HFFc6 (cell line): ENCODE results near the gene KNDC1. TPM values are rescaled to one million over a fixed set of nuclear protein-coding genes. Genes with fewer than 3 reads are reported as not detected.
"Not testable (repeated sequence)": the region's sequence is repeated elsewhere in the genome, so short reads cannot be mapped to it uniquely, and the experiment has no call there.

Experiments
- DNase-seq: peaks from one replicate; pipeline ENCODE4 v3.0.0-alpha.2; 2018
- H3K27ac Mint-ChIP-seq: 2 replicates; pipeline ENCODE4 v1.8.0; 2020; ENCODE audit warnings: mild to moderate bottlenecking, mixed read lengths
- H3K27me3 Mint-ChIP-seq: 2 replicates; pipeline ENCODE4 v1.8.0; 2021; ENCODE audit warnings: mild to moderate bottlenecking, moderate library complexity, mixed read lengths; ENCODE audit not compliant: insufficient read depth
- H3K36me3 Mint-ChIP-seq: 2 replicates; pipeline ENCODE4 v1.8.0; 2021; ENCODE audit warnings: low read depth, mixed read lengths
- H3K4me1 Mint-ChIP-seq: 2 replicates; pipeline ENCODE4 v1.8.0; 2020; ENCODE audit warnings: low read depth, mixed read lengths
- H3K4me3 Mint-ChIP-seq: 2 replicates; pipeline ENCODE4 v1.8.0; 2020; ENCODE audit warnings: mild to moderate bottlenecking, moderate library complexity, mixed read lengths
- H3K9me3 Mint-ChIP-seq: 2 replicates; pipeline ENCODE4 v1.8.0; 2020; ENCODE audit warnings: mild to moderate bottlenecking, mixed read lengths
- CTCF ChIP-seq: fragments of 200-600 bp; sonication (generic); IDR thresholded peaks from 2 replicates; pipeline ENCODE4 v1.5.0; 2021; ENCODE audit warnings: antibody characterized with exemption, mild to moderate bottlenecking
- total RNA-seq, 6 experiments: library from RNA; stranded (reverse); fragmentation: NEBNext Ultra II Directional; extraction: Animal tissue kit (Norgen Biotek cat#: 25700); gene quantifications; 2 replicates in 1 of 6; 3 replicates in 5 of 6; pipeline ENCODE4 v1.2.3, GENCODE V29; 2021

KNDC1 gene
- total RNA-seq, 6 experiments from 2014 or later = 0.05 to 1.00 (median 0.28) TPM; not detected in 3

- no peaks in the 10 kb centered on the region for H3K4me1 Mint-ChIP-seq
- no peak for TF ChIP-seq CTCF
- no peaks in the 10 kb centered on the region for H3K9me3 Mint-ChIP-seq
- H3K27me3 Mint-ChIP-seq = peaks cover 39% of the 10 kb centered on the region
- H3K4me3 Mint-ChIP-seq = no peak overlapping the region
- DNase-seq = no peak
- H3K27ac Mint-ChIP-seq = no peak overlapping the region
- no peaks in the 10 kb centered on the region for H3K36me3 Mint-ChIP-seq
These were observed 70.6 kb downstream of the KNDC1 start for GRCh38 chr10:133230387-133231195.

- no peaks in the 10 kb centered on the region for H3K9me3 Mint-ChIP-seq
- no peak for TF ChIP-seq CTCF
- no peak for DNase-seq
- no peaks in the 10 kb centered on the region for H3K36me3 Mint-ChIP-seq
- H3K4me1 Mint-ChIP-seq = no peaks in the 10 kb centered on the region
- H3K4me3 Mint-ChIP-seq = no peak overlapping the region
- H3K27me3 Mint-ChIP-seq = peaks cover 39% of the 10 kb centered on the region
- H3K27ac Mint-ChIP-seq = no peak overlapping the region
These were observed 71.4 kb downstream of the KNDC1 start for GRCh38 chr10:133231244-133231945.

GRCh38 chr10:133231946-133232574, 72.0 kb downstream of the KNDC1 start:
- Mint-ChIP-seq H3K27me3 (peaks cover 38% of the 10 kb centered on the region), H3K9me3 (no peaks in the 10 kb centered on the region), H3K4me3 (no peak overlapping the region)

GRCh38 chr10:133234796-133235195, 74.8 kb downstream of the KNDC1 start:
- H3K9me3 Mint-ChIP-seq, H3K4me1 Mint-ChIP-seq, DNase-seq, H3K36me3 Mint-ChIP-seq, H3K27ac Mint-ChIP-seq, H3K4me3 Mint-ChIP-seq: not testable (repeated sequence)
- H3K27me3 Mint-ChIP-seq = peaks cover 37% of the 10 kb centered on the region

More at GRCh38 chr10:133231946-133232574, 72.0 kb downstream of the KNDC1 start:
- no peaks in the 10 kb centered on the region for H3K36me3 Mint-ChIP-seq
- no peaks in the 10 kb centered on the region for H3K4me1 Mint-ChIP-seq
- TF ChIP-seq CTCF = no peak
- no peak overlapping the region for H3K27ac Mint-ChIP-seq
- no peak for DNase-seq

- no peak for DNase-seq
- H3K4me1 Mint-ChIP-seq = no peaks in the 10 kb centered on the region
- H3K36me3 Mint-ChIP-seq = no peaks in the 10 kb centered on the region
- TF ChIP-seq CTCF = no peak
- H3K4me3 Mint-ChIP-seq = no peak overlapping the region
- no peaks in the 10 kb centered on the region for H3K9me3 Mint-ChIP-seq
- H3K27me3 Mint-ChIP-seq = peaks cover 37% of the 10 kb centered on the region
- no peak overlapping the region for H3K27ac Mint-ChIP-seq
These were observed 75.3 kb downstream of the KNDC1 start for GRCh38 chr10:133235265-133235855.
